Measurements from ENCODE around the gene GOLGA6L2. TPM values are rescaled to one million over a fixed set of nuclear protein-coding genes. Genes with fewer than 3 reads are reported as not detected.
"Not testable (repeated sequence)": the region's sequence is repeated elsewhere in the genome, so short reads cannot be mapped to it uniquely, and the experiment has no call there.

The GOLGA6L2 gene
- total RNA-seq, 1 donor from 2014 or later, result not detected

DNA sequence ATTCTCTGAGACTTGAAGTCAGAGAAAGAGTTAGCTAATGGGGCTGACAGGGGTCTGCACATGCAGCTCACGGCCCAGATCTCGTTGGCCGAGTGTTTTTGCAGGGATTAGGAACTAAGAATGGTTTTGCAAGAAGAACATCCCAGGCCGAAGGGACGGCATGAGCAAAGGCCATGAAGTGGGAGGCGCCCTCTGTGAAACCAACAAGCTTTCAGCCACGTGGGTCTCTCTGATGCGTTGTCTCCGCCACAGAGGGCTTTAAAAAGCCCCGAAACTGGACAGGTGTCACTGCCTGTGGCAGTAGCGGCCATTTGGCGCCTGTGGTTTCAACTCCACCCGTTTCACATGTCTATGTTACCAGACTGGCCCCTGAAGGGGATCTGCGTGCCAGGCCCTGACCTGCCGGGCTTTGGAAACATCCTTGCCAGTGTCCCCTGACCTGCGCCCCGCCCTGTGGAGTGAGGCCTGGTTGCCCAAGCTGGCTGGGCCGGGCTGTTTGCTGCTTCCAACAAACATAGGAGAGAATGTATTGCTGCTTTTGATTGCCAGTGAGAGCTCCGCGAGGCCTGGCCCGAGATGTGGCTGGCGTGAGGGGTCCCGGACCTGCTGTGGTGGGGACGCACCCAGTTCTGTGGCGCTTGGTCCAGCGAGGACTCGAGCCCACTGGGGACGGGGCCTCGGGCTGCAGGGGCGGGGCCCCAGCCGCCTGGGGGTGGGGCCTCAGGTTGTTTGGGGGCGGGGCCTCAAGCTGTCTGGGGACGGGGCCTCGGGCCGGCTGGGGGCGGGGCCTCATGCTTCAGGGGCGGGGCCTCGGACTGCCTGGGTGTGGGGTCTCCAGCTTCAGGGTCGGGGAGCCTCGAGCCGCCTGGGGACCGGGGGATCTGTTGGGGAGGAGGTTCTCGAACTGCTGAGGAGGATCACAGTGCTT, 30.4 kb downstream of the GOLGA6L2 start:
- H3K9me3 Mint-ChIP-seq, result no peaks in the 10 kb centered on the region
- H3K36me3 Mint-ChIP-seq, result no peaks in the 10 kb centered on the region
- no peak for DNase-seq (ENCODE audit: extremely low spot score, unreplicated experiment)
- H3K27me3 Mint-ChIP-seq, result no peaks in the 10 kb centered on the region
- H3K27ac Mint-ChIP-seq, result no peak overlapping the region
- no peaks in the 10 kb centered on the region for H3K4me1 Mint-ChIP-seq (ENCODE audit: unreplicated experiment)
- H3K4me3 Mint-ChIP-seq, result no peak overlapping the region
- TF ChIP-seq CTCF (conservative IDR thresholded peaks at IDR 0.05), result no peak

DNA sequence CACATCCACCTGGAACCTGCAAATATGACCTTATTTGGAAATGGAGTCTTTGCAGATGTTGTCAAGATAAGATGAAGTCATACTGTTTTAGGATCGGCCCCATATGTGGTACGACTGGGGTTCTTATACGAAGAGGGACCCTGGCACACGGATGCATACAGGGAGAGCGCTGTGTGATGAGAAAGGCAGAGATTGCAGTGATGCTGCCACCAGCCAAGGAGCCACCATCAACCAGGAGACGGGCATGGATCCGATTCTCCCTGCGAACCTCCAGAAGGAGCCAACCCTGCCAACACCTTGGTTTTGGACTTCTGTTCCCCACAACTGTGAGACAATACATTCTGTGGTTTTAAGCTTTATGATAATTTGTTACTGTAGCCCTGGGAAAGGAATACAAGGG, 31.2 kb downstream of the GOLGA6L2 start:
- H3K27me3 Mint-ChIP-seq; H3K9me3 Mint-ChIP-seq; H3K4me3 Mint-ChIP-seq; H3K27ac Mint-ChIP-seq; DNase-seq (ENCODE audit: extremely low spot score, unreplicated experiment); H3K36me3 Mint-ChIP-seq; H3K4me1 Mint-ChIP-seq (ENCODE audit: unreplicated experiment): not testable (repeated sequence)

GRCh38 chr15:23415321-23415865, 31.6 kb downstream of the GOLGA6L2 start:
- Mint-ChIP-seq H3K36me3 (no peaks in the 10 kb centered on the region), H3K4me3 (no peak overlapping the region), H3K9me3 (no peaks in the 10 kb centered on the region), H3K27me3 (no peaks in the 10 kb centered on the region), H3K4me1 (ENCODE audit: unreplicated experiment) (no peaks in the 10 kb centered on the region), H3K27ac (no peak overlapping the region)
- TF ChIP-seq CTCF (conservative IDR thresholded peaks at IDR 0.05), result no peak
- no peak for DNase-seq (ENCODE audit: extremely low spot score, unreplicated experiment)

- not testable (repeated sequence) for H3K4me3 Mint-ChIP-seq; H3K27ac Mint-ChIP-seq; H3K27me3 Mint-ChIP-seq; DNase-seq (ENCODE audit: extremely low spot score, unreplicated experiment); H3K36me3 Mint-ChIP-seq; H3K4me1 Mint-ChIP-seq (ENCODE audit: unreplicated experiment); H3K9me3 Mint-ChIP-seq
Measured at GRCh38 chr15:23412881-23413600, 34.0 kb downstream of the GOLGA6L2 start.

DNA sequence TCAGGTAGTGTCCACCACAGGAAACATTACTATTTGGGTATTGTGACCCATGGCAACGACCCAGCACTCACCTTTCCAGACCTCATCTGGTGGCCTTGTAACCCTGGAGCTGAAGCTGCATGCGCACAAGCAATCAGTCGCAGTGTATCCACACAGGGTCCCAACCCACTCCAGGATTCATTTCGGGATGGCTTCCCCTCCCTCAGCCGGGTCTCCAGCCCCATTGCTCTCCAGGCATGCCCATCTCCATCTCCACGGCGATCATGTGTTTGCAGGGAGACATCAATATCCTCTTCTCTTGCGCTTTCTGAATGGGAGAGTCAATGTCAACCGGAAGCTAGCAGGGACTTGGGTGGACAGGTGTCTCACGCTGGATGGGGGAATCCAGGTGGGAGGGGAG, 35.2 kb downstream of the GOLGA6L2 start:
- H3K4me3 Mint-ChIP-seq, result no peak overlapping the region
- TF ChIP-seq CTCF (conservative IDR thresholded peaks at IDR 0.05), result no peak
- no peak overlapping the region for H3K27ac Mint-ChIP-seq
- no peaks in the 10 kb centered on the region for H3K4me1 Mint-ChIP-seq (ENCODE audit: unreplicated experiment)
- peaks cover 4% of the 10 kb centered on the region for H3K9me3 Mint-ChIP-seq
- no peaks in the 10 kb centered on the region for H3K27me3 Mint-ChIP-seq
- DNase-seq (ENCODE audit: extremely low spot score, unreplicated experiment), result no peak
- H3K36me3 Mint-ChIP-seq, result peaks cover 3% of the 10 kb centered on the region

GRCh38 chr15:23403550-23403949, 43.5 kb downstream of the GOLGA6L2 start:
- peaks cover 7% of the 10 kb centered on the region for H3K9me3 Mint-ChIP-seq
- H3K27ac Mint-ChIP-seq, result no peak overlapping the region
- H3K4me1 Mint-ChIP-seq (ENCODE audit: unreplicated experiment), result no peaks in the 10 kb centered on the region
- peaks cover 4% of the 10 kb centered on the region for H3K36me3 Mint-ChIP-seq
- no peak overlapping the region for H3K4me3 Mint-ChIP-seq
- no peak for TF ChIP-seq CTCF (conservative IDR thresholded peaks at IDR 0.05)
- no peaks in the 10 kb centered on the region for H3K27me3 Mint-ChIP-seq
- DNase-seq (ENCODE audit: extremely low spot score, unreplicated experiment), result no peak

Data from type B pancreatic cell (in vitro differentiated cells).